ENCODE data around the gene HOXB4.

The HOXB4 gene

DNA sequence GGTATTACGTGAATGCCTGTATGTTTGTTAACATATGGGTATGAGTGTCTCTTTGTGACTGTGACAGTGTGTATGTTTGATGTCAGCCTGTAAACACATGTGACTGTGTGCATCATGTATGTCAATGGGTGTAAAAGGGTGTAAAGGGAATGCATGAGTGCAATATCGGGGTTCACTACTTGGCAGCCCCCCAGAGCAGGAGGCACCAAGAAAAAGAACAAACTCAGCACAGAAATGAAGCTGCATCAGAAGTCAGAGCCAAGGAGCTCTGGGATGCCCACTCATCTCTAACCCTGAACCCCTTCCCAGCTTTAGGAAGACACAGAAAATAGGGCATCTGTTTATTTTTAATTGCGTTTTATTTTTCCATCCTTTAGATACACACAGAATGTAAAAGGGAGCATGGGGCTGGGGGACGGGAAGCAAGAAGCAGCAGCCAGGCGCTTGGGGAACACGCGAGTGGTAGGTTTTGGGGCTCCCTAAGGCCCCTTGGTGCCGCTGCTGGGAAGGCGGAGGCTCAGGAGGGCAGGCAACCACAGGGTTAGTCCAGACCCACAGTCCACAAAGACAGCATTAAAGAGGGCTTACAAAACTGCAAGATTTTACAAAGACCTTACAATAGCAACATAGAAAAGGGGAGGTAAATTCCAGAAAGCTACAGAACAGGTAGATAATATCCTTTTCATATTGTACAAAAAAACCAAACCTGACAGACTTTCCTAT lies 28.9 kb upstream of the HOXB4 start:
- H3K27ac ChIP-seq (ENCODE audit: insufficient read depth, low read depth, low read length, poor library complexity, severe bottlenecking) = no peak overlapping the region
- 32% methylated on average over 8 to 9 of the region's 9 CpGs for WGBS, 2 experiments
- H3K4me1 ChIP-seq (ENCODE audit: control insufficient read depth, insufficient read depth, low read length) = peaks cover 7% of the 10 kb centered on the region
- H3K9me3 ChIP-seq (ENCODE audit: control insufficient read depth, low read length) = no peaks in the 10 kb centered on the region
- H3K4me3 ChIP-seq (ENCODE audit: insufficient read depth, low read depth, low read length) = no peak overlapping the region
- H3K36me3 ChIP-seq (ENCODE audit: control insufficient read depth, insufficient read depth, low read length) = no peaks in the 10 kb centered on the region
- peaks cover 100% of the 10 kb centered on the region for H3K27me3 ChIP-seq (ENCODE audit: control insufficient read depth, insufficient read depth, low read length, poor library complexity, severe bottlenecking)

DNA sequence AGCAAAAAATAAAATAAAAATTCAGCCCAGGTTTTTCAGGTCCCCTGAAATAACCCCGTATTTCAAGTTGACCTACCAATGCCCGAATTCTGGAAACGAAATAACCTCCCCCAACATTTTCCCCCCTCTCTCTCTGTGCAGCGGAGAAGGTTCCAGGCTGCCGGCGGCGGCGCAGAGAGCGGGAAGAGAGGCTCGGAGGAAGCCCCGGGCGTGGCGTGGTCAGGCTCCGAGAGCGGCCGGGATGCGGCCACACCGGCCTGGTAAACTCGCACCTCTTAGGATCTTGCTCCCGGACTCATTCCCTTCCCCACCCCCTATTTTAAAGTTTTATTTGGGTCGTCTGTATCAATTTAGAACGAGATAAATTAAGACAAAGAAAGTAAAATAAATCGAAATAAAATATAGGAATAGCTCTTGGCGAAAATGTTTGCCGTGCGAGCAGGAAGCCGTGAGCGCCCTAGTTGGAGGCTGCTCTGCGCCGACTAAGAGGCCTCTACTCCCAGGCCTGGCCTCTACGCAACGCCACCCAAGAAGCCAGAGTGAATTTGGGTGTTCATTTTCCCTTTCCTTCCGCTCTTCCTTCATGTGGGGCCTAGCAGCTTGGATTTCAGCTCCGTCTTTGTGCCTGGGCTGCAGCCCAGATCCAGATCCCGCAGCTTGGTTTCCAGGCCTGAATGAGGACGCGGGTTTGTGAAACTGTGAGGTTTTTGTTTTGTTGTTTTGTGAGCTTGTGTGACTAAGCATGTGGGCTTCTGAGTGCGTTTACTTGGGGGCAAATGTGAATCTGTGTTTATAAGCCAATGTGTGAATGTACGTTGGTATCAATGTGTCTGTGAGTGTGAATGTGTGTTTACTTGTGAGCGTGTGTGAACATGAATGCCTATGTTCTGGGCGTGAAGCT lies 28.1 kb upstream of the HOXB4 start:
- Histone ChIP-seq H3K4me1 (ENCODE audit: control insufficient read depth, insufficient read depth, low read length) (peaks cover 7% of the 10 kb centered on the region), H3K4me3 (ENCODE audit: insufficient read depth, low read depth, low read length) (no peak overlapping the region), H3K9me3 (ENCODE audit: control insufficient read depth, low read length) (no peaks in the 10 kb centered on the region), H3K36me3 (ENCODE audit: control insufficient read depth, insufficient read depth, low read length) (no peaks in the 10 kb centered on the region), H3K27ac (ENCODE audit: insufficient read depth, low read depth, low read length, poor library complexity, severe bottlenecking) (no peak overlapping the region), H3K27me3 (ENCODE audit: control insufficient read depth, insufficient read depth, low read length, poor library complexity, severe bottlenecking) (peaks cover 100% of the 10 kb centered on the region)
- 9 to 10% methylated on average over 38 to 41 of the region's 41 CpGs for WGBS, 2 experiments

DNA sequence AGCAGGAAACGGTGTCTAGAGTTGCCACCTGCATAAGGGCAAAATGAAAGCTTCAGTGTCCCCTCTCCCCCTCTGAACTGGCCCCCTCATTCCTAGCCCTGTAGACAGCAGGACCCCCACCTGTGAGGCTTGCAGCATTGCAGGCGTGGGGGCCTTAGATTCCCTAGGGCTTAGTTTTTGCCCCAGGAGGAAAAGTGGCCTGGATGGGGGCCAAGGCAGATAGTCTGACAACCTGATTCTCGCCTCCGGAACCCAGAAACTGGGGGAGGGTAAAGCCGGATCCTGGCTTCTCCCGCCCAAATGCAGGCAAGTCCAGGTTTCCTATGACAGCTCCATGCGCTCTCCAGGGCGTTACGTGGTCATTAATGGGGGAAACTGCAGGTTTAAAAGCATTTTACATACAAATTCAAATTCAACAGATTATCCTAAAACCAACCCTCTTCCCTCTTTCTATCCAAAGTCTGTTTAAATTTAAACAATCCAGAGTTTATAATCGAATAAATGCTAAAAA lies 27.3 kb upstream of the HOXB4 start:
- H3K36me3 ChIP-seq (ENCODE audit: control insufficient read depth, insufficient read depth, low read length) = no peaks in the 10 kb centered on the region
- peaks cover 100% of the 10 kb centered on the region for H3K27me3 ChIP-seq (ENCODE audit: control insufficient read depth, insufficient read depth, low read length, poor library complexity, severe bottlenecking)
- H3K9me3 ChIP-seq (ENCODE audit: control insufficient read depth, low read length) = no peaks in the 10 kb centered on the region
- no peak overlapping the region for H3K27ac ChIP-seq (ENCODE audit: insufficient read depth, low read depth, low read length, poor library complexity, severe bottlenecking)
- H3K4me3 ChIP-seq (ENCODE audit: insufficient read depth, low read depth, low read length) = no peak overlapping the region
- 8% methylated on average over 10 of the region's 10 CpGs for WGBS, 2 experiments
- H3K4me1 ChIP-seq (ENCODE audit: control insufficient read depth, insufficient read depth, low read length) = peaks cover 5% of the 10 kb centered on the region

DNA sequence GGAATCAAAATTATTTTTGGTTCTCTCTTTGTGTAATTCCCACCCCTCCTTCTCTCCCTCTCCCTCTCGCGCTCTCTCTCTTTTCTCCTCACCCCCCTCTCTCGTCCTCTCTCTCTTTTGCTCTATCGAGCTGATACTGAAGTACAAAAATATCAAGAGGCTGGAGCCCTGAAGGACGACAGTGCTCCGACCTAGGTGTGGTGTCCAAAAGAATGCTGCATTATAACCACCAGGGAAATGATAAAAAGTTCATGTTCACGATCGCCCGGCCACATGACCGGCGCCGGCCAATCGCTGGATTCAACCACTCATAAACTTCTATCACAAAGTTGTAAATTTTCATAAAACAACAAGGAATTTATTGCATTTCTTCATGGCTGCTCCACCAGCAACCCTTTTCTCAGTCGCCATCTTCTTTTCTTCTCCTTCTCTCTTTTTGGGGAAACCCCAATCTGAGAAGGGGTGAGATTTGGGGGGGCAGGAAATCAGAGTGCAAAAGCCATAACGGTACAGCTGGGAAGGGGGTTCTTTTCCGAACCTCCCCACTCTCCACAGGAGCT lies 26.7 kb upstream of the HOXB4 start, which contains the start of gene HOXB6:
HOXB6 (minus strand) TSS at position 217 of the 560 bp plus-strand sequence. CDS start 6,836 bp downstream, outside the sequence.
- Histone ChIP-seq H3K4me1 (ENCODE audit: control insufficient read depth, insufficient read depth, low read length) (no peaks in the 10 kb centered on the region), H3K9me3 (ENCODE audit: control insufficient read depth, low read length) (no peaks in the 10 kb centered on the region), H3K27ac (ENCODE audit: insufficient read depth, low read depth, low read length, poor library complexity, severe bottlenecking) (no peak within 1 kb of the TSS), H3K4me3 (ENCODE audit: insufficient read depth, low read depth, low read length) (no peak within 1 kb of the TSS), H3K27me3 (ENCODE audit: control insufficient read depth, insufficient read depth, low read length, poor library complexity, severe bottlenecking) (peaks cover 100% of the 10 kb centered on the region), H3K36me3 (ENCODE audit: control insufficient read depth, insufficient read depth, low read length) (no peaks in the 10 kb centered on the region)
- WGBS, 2 experiments = 17% methylated on average over 16 of the region's 16 CpGs

DNA sequence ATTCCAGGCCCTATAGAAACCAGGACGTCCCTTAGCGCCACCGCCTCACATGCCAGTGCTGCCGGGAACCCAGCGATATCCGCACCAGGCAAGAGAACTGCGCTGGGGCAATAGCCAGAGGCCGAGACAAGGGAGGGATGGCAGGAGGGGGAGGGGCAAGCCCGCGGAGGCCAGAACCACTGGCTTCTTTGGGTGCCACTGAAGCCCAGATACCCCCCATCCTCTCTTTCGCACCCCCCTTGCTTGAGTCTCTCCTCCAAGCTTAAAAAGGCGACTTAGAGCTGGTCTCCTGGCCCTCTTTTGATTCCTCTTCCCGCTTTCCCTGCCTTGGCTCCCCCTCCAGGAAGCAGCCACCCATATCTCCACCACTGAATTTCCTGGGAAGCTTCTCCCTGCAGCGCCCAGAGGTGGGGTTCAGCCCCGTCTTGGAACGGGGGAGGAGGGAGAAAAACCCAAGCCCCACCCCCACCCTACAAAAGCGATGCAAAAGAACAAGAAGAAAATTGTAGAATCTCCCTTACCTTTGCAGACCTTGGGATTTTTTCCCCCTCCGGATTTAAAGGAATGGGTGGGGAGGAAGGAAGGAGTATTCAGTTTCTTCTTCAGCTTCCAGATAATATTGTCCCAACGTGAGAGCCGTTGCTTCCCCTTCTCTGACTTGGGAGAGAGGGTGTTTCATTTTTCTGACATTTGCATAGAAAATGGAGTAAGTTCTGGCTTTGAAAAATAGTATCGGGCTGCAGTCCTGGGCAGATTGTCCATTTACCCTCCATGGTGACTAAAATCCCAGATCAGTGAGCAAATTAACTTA lies 26.0 kb upstream of the HOXB4 start:
- no peak overlapping the region for H3K4me3 ChIP-seq (ENCODE audit: insufficient read depth, low read depth, low read length)
- no peak overlapping the region for H3K27ac ChIP-seq (ENCODE audit: insufficient read depth, low read depth, low read length, poor library complexity, severe bottlenecking)
- H3K27me3 ChIP-seq (ENCODE audit: control insufficient read depth, insufficient read depth, low read length, poor library complexity, severe bottlenecking) = peaks cover 100% of the 10 kb centered on the region
- H3K4me1 ChIP-seq (ENCODE audit: control insufficient read depth, insufficient read depth, low read length) = no peaks in the 10 kb centered on the region
- no peaks in the 10 kb centered on the region for H3K9me3 ChIP-seq (ENCODE audit: control insufficient read depth, low read length)
- 3 to 6% methylated on average over 19 of the region's 21 CpGs for WGBS, 2 experiments
- no peaks in the 10 kb centered on the region for H3K36me3 ChIP-seq (ENCODE audit: control insufficient read depth, insufficient read depth, low read length)

DNA sequence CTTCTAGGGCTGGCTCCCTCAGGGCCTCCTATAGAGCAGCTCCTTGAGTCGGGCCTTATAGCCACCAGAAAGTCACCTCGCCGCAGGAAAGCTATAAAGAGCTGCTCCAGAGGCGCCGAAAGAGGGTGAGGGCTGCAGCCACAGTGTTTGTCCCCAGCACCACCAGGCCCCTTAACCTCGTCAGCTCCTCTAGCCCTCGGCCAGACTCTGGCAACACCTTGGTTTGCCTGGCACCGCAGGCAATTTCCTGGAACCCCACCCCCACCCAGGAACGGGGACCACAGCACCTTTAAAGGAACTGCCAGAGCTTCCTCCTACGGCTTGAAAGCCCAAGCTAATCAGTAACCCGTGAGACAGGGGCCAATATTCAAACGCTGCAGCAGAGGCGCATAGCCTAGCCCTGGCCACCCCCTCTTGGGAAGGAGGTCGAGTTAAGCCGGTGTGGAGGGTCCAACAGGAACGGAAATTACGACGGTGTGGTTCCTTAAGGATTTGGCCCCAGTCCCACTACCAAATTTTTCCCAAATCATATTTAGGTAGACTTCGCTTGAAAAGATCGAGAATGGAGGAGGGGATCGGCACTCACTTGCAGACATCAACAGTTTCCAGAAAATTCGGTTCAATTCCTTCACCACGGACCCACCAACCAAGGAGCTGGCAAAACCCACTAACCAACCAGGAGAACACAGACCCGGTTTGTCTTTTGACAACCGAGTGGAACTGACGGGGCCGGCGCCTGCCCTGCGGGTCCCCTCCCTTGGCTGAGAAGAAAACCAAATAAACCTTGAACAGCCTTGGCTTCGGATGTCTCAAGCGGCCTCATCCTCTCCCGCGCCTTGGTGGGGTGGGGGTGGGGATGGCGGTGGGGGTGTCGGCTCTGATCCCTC lies 23.6 kb upstream of the HOXB4 start:
- Histone ChIP-seq H3K27me3 (ENCODE audit: control insufficient read depth, insufficient read depth, low read length, poor library complexity, severe bottlenecking) (peaks cover 100% of the 10 kb centered on the region), H3K4me1 (ENCODE audit: control insufficient read depth, insufficient read depth, low read length) (no peaks in the 10 kb centered on the region), H3K36me3 (ENCODE audit: control insufficient read depth, insufficient read depth, low read length) (no peaks in the 10 kb centered on the region), H3K4me3 (ENCODE audit: insufficient read depth, low read depth, low read length) (no peak overlapping the region), H3K9me3 (ENCODE audit: control insufficient read depth, low read length) (no peaks in the 10 kb centered on the region), H3K27ac (ENCODE audit: insufficient read depth, low read depth, low read length, poor library complexity, severe bottlenecking) (no peak overlapping the region)
- 9 to 11% methylated on average over 35 of the region's 35 CpGs for WGBS, 2 experiments

DNA sequence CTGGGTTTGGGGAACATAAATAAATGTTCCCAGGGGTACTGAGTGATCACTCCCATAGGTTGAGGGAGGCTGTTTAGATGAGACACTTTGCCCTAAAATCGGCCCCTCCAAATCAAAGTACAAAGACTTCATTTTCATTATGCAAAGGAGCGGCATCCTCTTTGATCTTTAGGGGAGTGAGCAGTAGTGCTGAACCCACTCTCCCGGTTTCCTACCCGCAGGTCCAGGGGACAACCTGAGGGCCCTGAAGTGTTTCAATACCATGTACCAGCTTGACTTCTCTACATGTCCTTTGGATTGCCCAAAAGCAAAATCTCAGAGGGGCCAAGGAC lies 23.0 kb upstream of the HOXB4 start:
- Histone ChIP-seq H3K9me3 (ENCODE audit: control insufficient read depth, low read length) (no peaks in the 10 kb centered on the region), H3K27me3 (ENCODE audit: control insufficient read depth, insufficient read depth, low read length, poor library complexity, severe bottlenecking) (peaks cover 100% of the 10 kb centered on the region), H3K27ac (ENCODE audit: insufficient read depth, low read depth, low read length, poor library complexity, severe bottlenecking) (no peak overlapping the region), H3K4me1 (ENCODE audit: control insufficient read depth, insufficient read depth, low read length) (no peaks in the 10 kb centered on the region), H3K36me3 (ENCODE audit: control insufficient read depth, insufficient read depth, low read length) (no peaks in the 10 kb centered on the region), H3K4me3 (ENCODE audit: insufficient read depth, low read depth, low read length) (no peak overlapping the region)
- 13 to 18% methylated on average over 4 of the region's 4 CpGs for WGBS, 2 experiments

DNA sequence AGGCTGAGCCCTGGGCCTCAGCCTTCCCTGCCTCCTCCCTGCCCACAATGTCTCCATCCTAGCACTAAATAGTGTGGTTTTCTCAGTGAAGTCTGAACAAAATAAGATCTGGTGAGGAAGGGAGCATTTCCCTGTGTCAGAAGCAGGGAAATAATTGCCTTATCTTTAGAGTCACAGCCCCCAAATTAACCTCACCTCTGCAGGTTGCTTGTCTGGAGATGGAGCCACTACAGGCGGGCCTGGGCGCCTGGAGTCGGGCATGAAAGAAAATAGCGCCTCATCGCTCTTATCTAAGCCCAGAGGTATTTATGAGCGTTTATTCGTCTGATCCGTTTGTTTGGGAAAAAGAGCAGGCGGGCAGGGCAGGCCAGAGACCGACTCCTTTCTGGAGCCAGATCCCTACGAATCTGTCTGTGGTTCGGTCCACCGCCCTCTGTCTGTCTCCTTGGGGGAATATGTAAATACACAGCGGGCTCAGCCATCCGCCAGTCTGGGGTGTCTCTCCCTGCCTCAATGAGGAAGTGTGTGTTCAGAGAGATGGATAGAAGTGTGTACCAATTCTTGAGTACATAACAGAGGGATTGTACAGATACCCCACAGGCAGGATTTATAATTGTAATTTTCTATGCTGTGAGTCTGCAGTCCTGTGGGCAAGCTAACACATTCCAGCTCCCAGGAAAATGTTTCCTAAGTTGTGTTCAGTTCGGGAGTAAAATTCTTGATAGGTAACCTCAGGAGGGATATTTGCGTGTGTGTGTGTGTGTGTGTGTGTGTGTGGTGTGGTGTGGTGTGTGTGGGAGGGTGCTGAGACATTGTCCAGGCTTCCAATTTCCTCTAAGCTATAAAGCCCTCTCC lies 22.3 kb upstream of the HOXB4 start:
- no peak overlapping the region for H3K4me3 ChIP-seq (ENCODE audit: insufficient read depth, low read depth, low read length)
- H3K27me3 ChIP-seq (ENCODE audit: control insufficient read depth, insufficient read depth, low read length, poor library complexity, severe bottlenecking) = peaks cover 100% of the 10 kb centered on the region
- no peak overlapping the region for H3K27ac ChIP-seq (ENCODE audit: insufficient read depth, low read depth, low read length, poor library complexity, severe bottlenecking)
- H3K4me1 ChIP-seq (ENCODE audit: control insufficient read depth, insufficient read depth, low read length) = no peaks in the 10 kb centered on the region
- H3K36me3 ChIP-seq (ENCODE audit: control insufficient read depth, insufficient read depth, low read length) = no peaks in the 10 kb centered on the region
- 6 to 8% methylated on average over 17 of the region's 17 CpGs for WGBS, 2 experiments
- no peaks in the 10 kb centered on the region for H3K9me3 ChIP-seq (ENCODE audit: control insufficient read depth, low read length)

Measured in ectodermal cell (in vitro differentiated cells).